LNCaP clone FGC (cell line): ENCODE results near the gene TBC1D17.

Experiments
- DNase-seq: peaks from one replicate; pipeline ENCODE4 v3.0.0-alpha.2; 2011; ENCODE audit warnings: low read depth
- H3K4me3 ChIP-seq: 2 replicates; pipeline ENCODE4 v1.5.1; 2011; ENCODE audit warnings: mild to moderate bottlenecking, low read depth, low read length, control low read depth
- TF ChIP-seq, protein P1 (sequence below): IDR thresholded peaks from 2 replicates; pipeline ENCODE4 v1.5.1; 2012; ENCODE audit warnings: mild to moderate bottlenecking; ENCODE audit not compliant: control insufficient read depth, insufficient read depth; ENCODE audit errors: extremely low read depth

TBC1D17 gene

DNA sequence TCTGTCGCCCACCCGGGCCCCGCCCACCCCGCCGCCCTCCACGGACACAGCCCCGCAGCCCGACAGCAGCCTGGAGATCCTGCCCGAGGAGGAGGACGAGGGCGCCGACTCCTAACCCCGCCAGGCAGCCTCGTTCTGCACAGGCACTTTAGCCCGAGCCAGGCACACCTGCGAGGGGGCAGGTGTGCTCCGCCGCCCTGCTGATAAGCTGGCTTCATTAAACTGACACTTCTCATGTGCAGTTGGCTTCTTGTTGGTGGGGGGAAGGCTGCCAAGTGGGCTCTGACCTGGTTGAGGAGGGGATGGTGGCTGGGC lies 11.0 kb downstream of the TBC1D17 start:
- TF ChIP-seq, protein P1, sequence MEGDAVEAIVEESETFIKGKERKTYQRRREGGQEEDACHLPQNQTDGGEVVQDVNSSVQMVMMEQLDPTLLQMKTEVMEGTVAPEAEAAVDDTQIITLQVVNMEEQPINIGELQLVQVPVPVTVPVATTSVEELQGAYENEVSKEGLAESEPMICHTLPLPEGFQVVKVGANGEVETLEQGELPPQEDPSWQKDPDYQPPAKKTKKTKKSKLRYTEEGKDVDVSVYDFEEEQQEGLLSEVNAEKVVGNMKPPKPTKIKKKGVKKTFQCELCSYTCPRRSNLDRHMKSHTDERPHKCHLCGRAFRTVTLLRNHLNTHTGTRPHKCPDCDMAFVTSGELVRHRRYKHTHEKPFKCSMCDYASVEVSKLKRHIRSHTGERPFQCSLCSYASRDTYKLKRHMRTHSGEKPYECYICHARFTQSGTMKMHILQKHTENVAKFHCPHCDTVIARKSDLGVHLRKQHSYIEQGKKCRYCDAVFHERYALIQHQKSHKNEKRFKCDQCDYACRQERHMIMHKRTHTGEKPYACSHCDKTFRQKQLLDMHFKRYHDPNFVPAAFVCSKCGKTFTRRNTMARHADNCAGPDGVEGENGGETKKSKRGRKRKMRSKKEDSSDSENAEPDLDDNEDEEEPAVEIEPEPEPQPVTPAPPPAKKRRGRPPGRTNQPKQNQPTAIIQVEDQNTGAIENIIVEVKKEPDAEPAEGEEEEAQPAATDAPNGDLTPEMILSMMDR = no peak
- H3K4me3 ChIP-seq = no peak overlapping the region
- DNase-seq = no peak

DNA sequence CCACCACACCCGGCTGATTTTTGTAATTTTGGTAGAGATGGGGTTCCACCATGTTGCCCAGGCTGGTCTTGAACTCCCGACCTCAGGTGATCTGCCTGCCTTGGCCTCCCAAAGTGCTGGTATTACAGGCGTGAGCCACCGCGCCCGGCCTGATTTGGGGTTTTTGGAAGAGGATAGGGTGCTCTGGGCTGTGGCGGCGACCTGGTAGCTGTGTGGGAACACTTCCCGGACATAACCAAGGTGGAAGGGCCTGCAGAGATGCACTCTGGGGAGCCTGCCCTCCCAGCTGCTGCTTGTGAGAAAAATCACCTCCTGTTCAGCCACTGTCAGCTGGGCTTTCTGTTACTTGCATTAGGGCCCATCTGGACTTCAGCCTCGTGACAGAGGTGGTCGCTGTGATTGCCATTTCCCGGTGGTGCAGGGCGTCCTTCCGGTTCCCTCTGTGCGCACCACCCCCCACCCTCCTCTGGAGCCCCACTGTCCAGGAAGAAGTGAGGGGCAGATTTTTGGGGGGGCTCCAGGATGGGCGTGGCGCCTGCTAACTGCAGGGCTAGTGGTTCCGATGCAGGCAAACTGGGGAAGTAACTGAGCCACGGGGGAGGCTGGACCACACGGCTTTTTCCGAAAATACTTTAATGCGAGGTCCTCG lies 11.7 kb downstream of the TBC1D17 start:
- DNase-seq = no peak
- H3K4me3 ChIP-seq = no peak overlapping the region
- TF ChIP-seq, protein P1 = no peak

DNA sequence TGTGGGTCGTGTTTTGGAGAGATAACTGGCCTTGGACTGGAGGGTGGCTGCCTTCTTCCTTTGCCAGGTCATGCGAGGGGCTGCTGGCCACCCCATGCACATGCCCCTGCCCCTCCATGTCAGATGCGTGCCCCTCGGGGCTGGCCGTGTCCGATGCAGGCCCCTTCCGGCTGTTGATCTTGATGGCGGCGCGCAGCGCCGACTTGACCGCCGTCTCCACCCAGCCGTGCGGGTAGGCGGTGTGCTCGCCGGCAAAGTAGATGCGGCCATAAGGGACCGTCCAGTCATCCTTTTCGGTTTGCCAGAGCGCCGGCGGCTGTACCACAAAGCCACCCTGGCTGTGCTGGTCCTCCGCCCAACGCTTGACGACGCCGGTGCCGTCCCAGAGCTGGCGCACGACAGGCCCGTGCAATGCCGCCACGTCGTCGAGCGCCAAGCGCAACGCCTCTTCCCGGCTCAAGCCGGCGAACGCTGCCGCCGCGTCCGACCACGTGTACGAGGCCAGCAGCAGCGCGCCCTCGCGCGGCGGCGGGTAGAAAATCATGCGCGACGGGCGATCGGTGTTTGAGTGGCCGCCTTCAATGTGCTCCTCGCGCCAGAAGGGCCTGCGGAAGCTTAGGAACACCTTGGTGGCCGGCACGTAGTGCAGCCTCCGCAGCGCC lies 12.3 kb downstream of the TBC1D17 start:
- peak overlapping the region; percentile 31; the same call in 1 of the 2 replicates for H3K4me3 ChIP-seq
- no peak for DNase-seq
- TF ChIP-seq, protein P1 = peak; percentile 54

DNA sequence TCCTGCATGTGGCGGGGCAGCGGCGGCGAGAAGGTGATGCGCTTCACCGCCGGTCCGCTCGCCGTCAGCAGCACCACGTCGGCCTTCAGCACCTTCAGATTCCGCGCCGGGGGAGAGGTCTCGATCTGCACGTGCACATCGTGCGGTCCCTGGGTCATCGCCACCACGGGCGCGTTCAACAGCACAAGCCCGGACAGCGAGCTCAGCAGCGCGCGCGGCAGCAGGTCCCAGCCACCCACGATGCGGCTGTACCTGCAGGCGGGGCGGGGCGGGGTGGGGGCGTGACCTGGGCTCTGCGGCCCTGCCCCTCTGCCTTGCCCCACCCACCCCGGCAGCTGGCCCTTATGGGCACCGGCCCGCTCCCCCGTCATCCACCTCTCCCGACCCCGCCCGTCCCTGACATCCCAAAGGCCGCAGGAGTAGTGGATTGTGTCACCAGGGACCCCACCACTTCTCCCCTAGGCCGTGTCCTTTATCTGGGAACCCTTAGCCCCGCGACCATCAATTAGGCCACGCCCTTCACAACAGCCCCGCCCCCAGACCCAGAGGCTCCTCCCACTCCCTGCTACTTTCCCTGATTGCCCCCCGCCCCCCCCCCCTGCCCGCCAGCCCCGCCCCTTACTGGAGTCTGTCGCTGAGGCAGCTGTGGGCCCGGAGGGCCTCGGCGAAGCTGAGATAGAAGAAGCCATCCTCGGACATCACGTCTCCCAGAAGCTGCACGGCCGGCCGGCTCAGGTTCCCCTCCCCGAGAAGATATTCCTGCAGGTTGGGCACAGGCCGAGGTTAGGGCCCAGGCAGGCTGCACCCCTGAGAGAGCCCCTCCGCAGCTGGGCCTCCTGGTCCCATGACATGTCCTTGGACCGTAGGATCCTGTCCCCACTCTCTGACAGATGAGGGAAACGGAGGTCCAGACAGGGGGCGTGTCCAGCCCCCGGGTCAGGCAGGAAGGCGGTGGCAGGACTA lies 13.1 kb downstream of the TBC1D17 start:
- TF ChIP-seq, protein P1 = no peak
- H3K4me3 ChIP-seq = peak overlapping the region; percentile 31; the same call in 1 of the 2 replicates
- no peak for DNase-seq

DNA sequence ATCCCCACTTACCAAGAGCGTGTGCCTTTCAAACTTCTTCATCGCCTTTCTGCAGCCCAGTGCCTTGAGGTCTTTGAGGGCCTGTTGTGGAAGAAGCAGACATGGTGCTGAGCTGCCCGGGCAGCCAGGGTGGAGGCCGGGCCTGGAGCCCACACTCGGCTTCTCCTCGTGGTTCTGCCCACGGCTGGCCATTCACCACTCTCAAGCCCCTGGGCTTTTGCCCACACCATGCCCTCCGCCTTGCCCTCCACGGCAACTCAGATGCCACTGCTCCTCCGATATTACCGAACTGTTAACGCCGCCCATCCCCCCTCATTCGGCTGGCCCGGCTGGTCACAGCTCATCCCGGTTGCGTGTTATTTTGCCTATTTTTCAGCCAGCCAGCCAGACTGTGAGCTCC lies 13.9 kb downstream of the TBC1D17 start:
- no peak for DNase-seq
- H3K4me3 ChIP-seq = no peak overlapping the region
- TF ChIP-seq, protein P1 = no peak

DNA sequence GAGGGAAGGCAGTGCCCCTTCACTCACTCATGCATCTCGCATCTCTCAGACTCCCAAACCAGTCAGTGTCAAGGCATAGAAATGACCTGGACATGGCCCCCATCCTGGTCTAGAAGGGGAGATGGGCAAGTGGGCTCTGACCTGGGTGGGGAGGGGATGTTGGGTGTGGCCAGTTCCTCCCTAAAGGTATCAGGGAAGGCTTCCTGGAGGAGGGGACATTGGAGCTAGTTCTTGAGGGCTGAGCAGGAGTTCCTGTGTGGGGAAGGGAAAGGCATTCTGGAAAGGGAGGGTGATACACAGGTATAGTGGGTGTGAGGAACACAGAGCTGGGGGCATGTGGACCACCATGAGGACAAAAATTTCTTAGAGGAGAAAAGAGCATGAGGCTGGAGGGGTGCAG lies 15.2 kb downstream of the TBC1D17 start:
- TF ChIP-seq, protein P1 = no peak
- no peak overlapping the region for H3K4me3 ChIP-seq
- no peak for DNase-seq
